Neuronal stem cell (in vitro differentiated cells): ENCODE results near the gene CNOT6.
A peak's percentile ranks its signal among the peaks of the same experiment; 100 is the strongest.

Source experiments
- DNase-seq: peaks from one replicate; pipeline ENCODE4 v3.0.0-alpha.2; 2013; ENCODE audit warnings: low spot score
- H2AFZ ChIP-seq: one replicate; pipeline ENCODE4 v1.6.1; 2013; ENCODE audit warnings: mild to moderate bottlenecking, low read length, inconsistent platforms
- H2AK5ac ChIP-seq: 2 replicates; pipeline ENCODE4 v1.6.1; 2013; ENCODE audit warnings: low read depth, mild to moderate bottlenecking, inconsistent platforms, low read length, moderate library complexity, mixed read lengths
- H2BK120ac ChIP-seq: 2 replicates; pipeline ENCODE4 v1.6.1; 2013; ENCODE audit warnings: low read depth, mild to moderate bottlenecking, inconsistent platforms, low read length, moderate library complexity, mixed read lengths
- H2BK12ac ChIP-seq: one replicate; pipeline ENCODE4 v1.6.1; 2013; ENCODE audit warnings: low read length, inconsistent platforms
- H2BK15ac ChIP-seq: 2 replicates; pipeline ENCODE4 v1.6.1; 2013; ENCODE audit warnings: mild to moderate bottlenecking, low read length, inconsistent platforms, mixed read lengths
- H2BK5ac ChIP-seq: one replicate; pipeline ENCODE4 v1.6.1; 2013; ENCODE audit warnings: inconsistent platforms, mild to moderate bottlenecking, low read length, moderate library complexity
- H3K14ac ChIP-seq: one replicate; pipeline ENCODE4 v1.6.1; 2013; ENCODE audit warnings: low read length, inconsistent platforms
- H3K18ac ChIP-seq: 2 replicates; pipeline ENCODE4 v1.6.1; 2013; ENCODE audit warnings: low read length, inconsistent platforms
- H3K23ac ChIP-seq: 2 replicates; pipeline ENCODE4 v1.6.1; 2013; ENCODE audit warnings: low read depth, mild to moderate bottlenecking, mixed read lengths, low read length, inconsistent platforms; ENCODE audit not compliant: poor library complexity
- H3K27ac ChIP-seq: replicated peaks from 3 replicates; pipeline ENCODE4 v1.5.1; 2013; ENCODE audit warnings: low read length, inconsistent platforms
- H3K27me3 ChIP-seq, 3 experiments: 2 replicates each; pipeline ENCODE4 v1.6.1; 2013; ENCODE audit warnings: low read length in 3 of 3, mild to moderate bottlenecking in 2 of 3, inconsistent platforms in 1 of 3, low read depth in 1 of 3, mixed read lengths in 1 of 3, moderate library complexity in 1 of 3; ENCODE audit not compliant: control insufficient read depth in 3 of 3, insufficient read depth in 3 of 3
- H3K36me3 ChIP-seq, 2 donors: replicated peaks in 1 of 2; 2 replicates each; pipeline ENCODE4 v1.6.1; 2013; ENCODE audit warnings: low read length in 2 of 2; ENCODE audit not compliant: control insufficient read depth in 2 of 2, insufficient read depth in 2 of 2
- H3K4ac ChIP-seq: 2 replicates; pipeline ENCODE4 v1.6.1; 2013; ENCODE audit warnings: inconsistent platforms, mild to moderate bottlenecking, low read length, moderate library complexity
- H3K4me1 ChIP-seq, 2 donors: 1 replicate in 1 of 2; 2 replicates in 1 of 2; pipeline ENCODE4 v1.6.1; 2013; ENCODE audit warnings: low read length in 2 of 2, low read depth in 1 of 2; ENCODE audit not compliant: control insufficient read depth in 2 of 2, insufficient read depth in 1 of 2
- H3K4me2 ChIP-seq: one replicate; pipeline ENCODE4 v1.6.1; 2013; ENCODE audit warnings: mild to moderate bottlenecking, low read length, inconsistent platforms; ENCODE audit not compliant: insufficient read depth, poor library complexity, severe bottlenecking
- H3K4me3 ChIP-seq, 2 donors: 2 replicates each; pipeline ENCODE4 v1.5.1; 2013; ENCODE audit warnings: low read length in 2 of 2, mild to moderate bottlenecking in 2 of 2, inconsistent platforms in 1 of 2, moderate library complexity in 1 of 2
- H3K79me1 ChIP-seq: one replicate; pipeline ENCODE4 v1.6.1; 2013; ENCODE audit warnings: low read depth, mild to moderate bottlenecking, inconsistent platforms, low read length, moderate library complexity
- H3K9ac ChIP-seq: one replicate; pipeline ENCODE4 v1.6.1; 2013; ENCODE audit warnings: mild to moderate bottlenecking, low read depth, low read length, inconsistent platforms; ENCODE audit not compliant: poor library complexity
- H3K9me3 ChIP-seq, 2 donors: replicated peaks in 1 of 2; 2 replicates each; pipeline versions ENCODE3 to v1.6.1; 2013; ENCODE audit warnings: low read length in 2 of 2, mild to moderate bottlenecking in 2 of 2, inconsistent platforms in 1 of 2, low read depth in 1 of 2, mixed read lengths in 1 of 2, moderate library complexity in 1 of 2; ENCODE audit not compliant: control insufficient read depth in 2 of 2, insufficient read depth in 1 of 2
- H4K8ac ChIP-seq: one replicate; pipeline ENCODE4 v1.6.1; 2013; ENCODE audit warnings: low read depth, mild to moderate bottlenecking, inconsistent platforms, low read length, moderate library complexity
- H4K91ac ChIP-seq: one replicate; pipeline ENCODE4 v1.6.1; 2013; ENCODE audit warnings: low read length, low read depth, mild to moderate bottlenecking, inconsistent platforms; ENCODE audit not compliant: poor library complexity
- WGBS, 2 donors: extraction: QIAGEN DNeasy Blood & Tissue Kit; methylation state at CpG; one replicate each; pipeline ENCODE4 v1.1.7; 2013; ENCODE audit warnings: missing lambda C conversion rate in 2 of 2, mixed read lengths in 1 of 2; ENCODE audit not compliant: insufficient read length in 2 of 2, insufficient replicate concordance in 1 of 2; ENCODE audit errors: extremely low coverage in 2 of 2; 5-methylcytosine and 5-hydroxymethylcytosine counted together

Gene CNOT6

DNA sequence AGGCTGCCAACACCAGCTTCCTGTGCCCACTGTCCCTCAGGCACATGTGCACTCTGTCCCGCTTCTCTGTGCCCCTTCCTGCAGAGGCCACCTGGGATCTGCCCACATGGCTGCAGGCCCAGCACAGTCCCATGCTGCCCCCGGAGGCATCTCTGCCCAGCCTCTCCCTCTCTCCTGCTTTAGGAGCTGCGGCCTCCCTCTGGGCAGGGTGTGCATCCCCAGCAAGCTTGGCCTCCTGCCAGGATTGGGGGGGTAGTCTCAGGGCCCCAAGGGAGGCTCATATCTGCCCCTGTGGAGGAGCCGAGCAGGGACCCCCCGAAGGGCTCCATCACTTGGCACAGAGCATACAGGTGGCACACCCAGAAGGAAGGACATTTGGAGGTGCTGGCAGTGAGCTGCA is 130.4 kb downstream of the CNOT6 start:
- no peak overlapping the region for H2BK120ac ChIP-seq
- H2AK5ac ChIP-seq = peak overlapping the region; percentile 75
- H2BK5ac ChIP-seq = no peak overlapping the region
- H3K18ac ChIP-seq = no peak overlapping the region
- no peak overlapping the region for H3K9ac ChIP-seq
- no CpG with 5 or more reads among the region's 5 CpGs for WGBS, 2 donors
- no peak for DNase-seq
- H3K9me3 ChIP-seq = peaks cover 0 to 4% of the 10 kb centered on the region in 2 donors
- H3K79me1 ChIP-seq = no peaks in the 10 kb centered on the region
- no peak overlapping the region for H3K27ac ChIP-seq
- H4K8ac ChIP-seq = no peak overlapping the region
- H2BK15ac ChIP-seq = no peak overlapping the region
- H3K23ac ChIP-seq = no peak overlapping the region
- no peak overlapping the region for H3K14ac ChIP-seq
- no peak overlapping the region for H4K91ac ChIP-seq
- H3K27me3 ChIP-seq = peaks cover 0 to 38% (median 4%) of the 10 kb centered on the region in 3 experiments
- no peak overlapping the region for H2AFZ ChIP-seq
- H3K4me1 ChIP-seq = peaks cover 6 to 8% of the 10 kb centered on the region in 2 donors
- H2BK12ac ChIP-seq = no peak overlapping the region
- H3K4me3 ChIP-seq = no peak overlapping the region
- H3K4ac ChIP-seq = no peak overlapping the region
- no peak overlapping the region for H3K4me2 ChIP-seq
- H3K36me3 ChIP-seq = no peaks in the 10 kb centered on the region

DNA sequence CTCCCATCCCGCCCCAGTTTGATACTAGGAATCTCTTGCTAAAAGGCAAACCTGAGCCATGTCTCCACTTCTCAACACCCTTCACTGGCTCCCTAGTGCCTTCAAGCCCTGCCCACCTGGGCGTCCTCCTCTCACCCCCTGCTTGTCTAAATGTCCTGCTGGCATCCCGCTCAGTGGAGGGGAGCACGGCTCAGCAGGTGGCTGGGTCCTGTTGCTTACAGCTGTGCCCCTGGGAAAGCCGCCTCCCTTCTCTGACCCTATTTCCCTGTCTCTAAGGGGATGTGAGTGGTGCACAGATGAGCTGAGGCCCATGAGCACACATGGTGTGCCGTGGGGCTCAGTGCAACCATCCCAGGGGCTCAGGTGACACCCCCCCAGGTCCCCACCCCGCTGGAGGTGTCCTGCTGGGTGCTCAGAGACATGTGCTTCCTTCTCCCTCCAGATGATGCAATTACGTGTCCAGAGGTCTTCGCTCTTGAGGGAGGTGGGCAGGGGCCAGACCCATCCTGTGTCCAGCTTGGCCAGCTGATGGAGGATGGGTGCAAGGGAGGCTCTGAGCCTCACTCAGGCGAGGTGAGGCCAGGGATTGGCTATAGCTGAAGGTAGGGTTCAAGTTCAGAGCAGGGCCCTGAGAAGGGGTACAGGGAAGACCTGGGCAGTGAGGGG is 131.1 kb downstream of the CNOT6 start:
- DNase-seq = no peak
- Histone ChIP-seq H3K14ac (peak overlapping the region; percentile 75), H2BK15ac (peak overlapping the region; percentile 15), H3K4ac (no peak overlapping the region), H3K23ac (no peak overlapping the region), H2AFZ (no peak overlapping the region), H3K4me2 (no peak overlapping the region), H2BK5ac (no peak overlapping the region), H3K18ac (no peak overlapping the region), H3K9ac (no peak overlapping the region), H4K91ac (peak overlapping the region; percentile 82), H3K9me3 (peaks cover 0 to 4% of the 10 kb centered on the region in 2 donors), H2BK120ac (no peak overlapping the region), H3K4me3 (no peak overlapping the region), H3K36me3 (no peaks in the 10 kb centered on the region), H3K27ac (no peak overlapping the region), H3K4me1 (peaks cover 6 to 8% of the 10 kb centered on the region in 2 donors), H3K27me3 (peaks cover 0 to 41% (median 2%) of the 10 kb centered on the region in 3 experiments), H2AK5ac (peak overlapping the region; percentile 20), H2BK12ac (no peak overlapping the region), H4K8ac (no peak overlapping the region), H3K79me1 (no peaks in the 10 kb centered on the region)
- WGBS, 2 donors = no CpG with 5 or more reads among the region's 10 CpGs

DNA sequence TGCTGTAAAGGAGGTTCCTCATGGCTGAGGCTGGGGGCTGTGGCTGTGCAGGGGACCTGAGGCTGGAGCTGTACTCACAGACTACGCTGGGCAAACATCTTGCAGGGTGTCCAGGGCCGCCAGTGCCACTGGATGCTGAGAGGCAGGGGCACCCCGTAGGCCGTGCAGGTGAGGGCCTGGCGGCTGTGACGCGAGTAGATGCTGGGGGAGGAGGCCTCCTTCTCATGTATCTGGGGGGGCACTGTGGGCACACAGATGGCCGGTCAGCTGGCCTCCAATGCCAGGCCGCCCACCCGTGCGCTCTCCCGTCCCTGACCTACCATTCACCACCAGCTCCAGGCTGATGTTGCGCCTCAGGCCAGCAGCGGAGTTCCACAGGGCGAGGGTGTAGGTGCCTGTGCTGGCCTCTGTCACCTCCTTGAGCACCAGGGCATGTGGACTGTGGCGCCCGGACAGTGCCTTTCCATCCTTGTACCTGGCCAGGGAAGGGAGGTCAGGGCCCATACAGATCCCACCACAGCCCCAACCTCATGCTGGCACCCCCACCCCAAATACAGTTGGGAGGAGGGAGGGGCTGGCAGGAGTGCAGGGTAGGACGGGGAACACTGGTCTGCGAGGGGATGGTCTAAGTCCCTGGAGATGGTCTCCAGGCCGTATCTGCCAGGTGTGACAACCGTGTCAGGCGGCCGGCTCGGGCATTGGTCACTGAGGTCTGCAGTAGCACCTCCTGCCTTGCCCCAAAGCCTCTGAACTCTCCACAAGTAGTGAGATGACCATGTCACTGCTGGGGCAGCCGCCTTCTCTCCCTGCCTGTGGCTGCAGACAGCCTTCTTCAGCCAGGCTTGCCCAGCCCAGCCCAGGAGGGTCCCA is 131.8 kb downstream of the CNOT6 start:
- Histone ChIP-seq H3K9me3 (no peaks in the 10 kb centered on the region), H3K23ac (peak overlapping the region; percentile 80), H2BK5ac (peak overlapping the region; percentile 90), H2AK5ac (peak overlapping the region; percentile 81), H3K4me2 (no peak overlapping the region), H2BK15ac (no peak overlapping the region), H3K9ac (peak overlapping the region; percentile 70), H3K4me3 (no peak overlapping the region), H3K18ac (peak overlapping the region; percentile 48), H2AFZ (no peak overlapping the region), H3K79me1 (no peaks in the 10 kb centered on the region), H3K27ac (no peak overlapping the region), H3K14ac (peak overlapping the region; percentile 94), H2BK12ac (no peak overlapping the region), H3K27me3 (peaks cover 0 to 41% (median 0%) of the 10 kb centered on the region in 3 experiments), H4K8ac (no peak overlapping the region), H4K91ac (peak overlapping the region; percentile 82), H2BK120ac (peak overlapping the region; percentile 91), H3K36me3 (no peaks in the 10 kb centered on the region), H3K4ac (no peak overlapping the region), H3K4me1 (peaks cover 6 to 8% of the 10 kb centered on the region in 2 donors)
- DNase-seq = no peak
- WGBS, 2 donors = no CpG with 5 or more reads among the region's 25 CpGs
